HepG2 (cell line): ENCODE data around the gene TTC22. TPM values are rescaled to one million over a fixed set of nuclear protein-coding genes. Genes with fewer than 3 reads are reported as not detected.

Source experiments
- ATAC-seq: fragments of 200-7000 bp; cut with Tn5 transposase; 3 replicates; pipeline ENCODE4 v1.9.1; 2020; ENCODE audit warnings: mild to moderate bottlenecking, moderate library complexity
- BruUV-seq: library from RNA; stranded (reverse); fragments of 400-500 nt; replicated peaks from 2 replicates; lab custom pipeline; 2021; lab: Mats Ljungman, UMichigan
- CTCF ChIA-PET: fragments of 300-600 bp; formaldehyde crosslinking; extraction: SDS; loops from one replicate; lab custom pipeline; 2021; ENCODE audit warnings: low total read pairs, inconsistent platforms, low intra/inter-chr PET ratio; lab: Yijun Ruan, JAX
- POLR2A ChIA-PET: fragments of 350-600 bp; sonication (Branson Sonifier 250); formaldehyde crosslinking; loops from one replicate; lab custom pipeline; 2020; ENCODE audit warnings: antibody characterized with exemption, inconsistent platforms; lab: Yijun Ruan, JAX
- DNase-seq: peaks from one replicate; pipeline ENCODE4 v3.0.0-alpha.2; 2015; ENCODE audit warnings: low spot score
- FAIRE-seq: peaks from 3 replicates; lab custom pipeline; 2011; peaks lifted over from hg19 to GRCh38; lab: Jason Lieb, UNC
- H2AFZ ChIP-seq: one replicate; pipeline ENCODE4 v1.6.1; 2011; ENCODE audit warnings: low read length, inconsistent platforms
- H3K27ac ChIP-seq: fragments of 300-600 bp; 3 replicates; pipeline ENCODE4 v1.8.0; 2011; ENCODE audit warnings: mixed run types, mild to moderate bottlenecking, mixed read lengths, low read length, inconsistent platforms; ENCODE audit not compliant: insufficient read depth; ENCODE audit errors: extremely low read length
- H3K27me3 ChIP-seq, 2 experiments: fragments of 200-600 bp in 1 of 2; 2 replicates in 1 of 2; 3 replicates in 1 of 2; pipeline versions ENCODE4 v1.6.0 to v1.8.0; 2011; ENCODE audit warnings: low read length in 2 of 2, mild to moderate bottlenecking in 2 of 2, moderate library complexity in 2 of 2, inconsistent platforms in 1 of 2; ENCODE audit not compliant: insufficient read depth in 2 of 2, control insufficient read depth in 1 of 2
- H3K36me3 ChIP-seq, 2 experiments: fragments of 200-600 bp in 1 of 2; replicated peaks in 1 of 2; 2 replicates in 1 of 2; 3 replicates in 1 of 2; pipeline versions ENCODE4 v1.5.1 to v1.8.0; 2011; ENCODE audit warnings: low read length in 2 of 2, inconsistent platforms in 1 of 2; ENCODE audit not compliant: insufficient read depth in 2 of 2, control insufficient read depth in 1 of 2
- H3K4me1 ChIP-seq: 2 replicates; pipeline ENCODE4 v1.5.1; 2012; ENCODE audit warnings: low read length, inconsistent platforms; ENCODE audit not compliant: insufficient read depth
- H3K4me2 ChIP-seq: 2 replicates; pipeline ENCODE4 v1.6.0; 2011; ENCODE audit warnings: low read depth, low read length, inconsistent platforms
- H3K4me3 ChIP-seq, 3 experiments: fragments of 200-600 bp in 1 of 3; sonication (generic), shearing (Covaris generic) in 1 of 3; replicated peaks in 1 of 3; 2 replicates each; pipeline ENCODE4 v1.5.1; 2011 to 2016; ENCODE audit warnings: low read length in 3 of 3, inconsistent platforms in 2 of 3, low read depth in 2 of 3, mild to moderate bottlenecking in 2 of 3, control low read depth in 1 of 3, mixed read lengths in 1 of 3; ENCODE audit not compliant: insufficient read depth in 1 of 3
- H3K79me2 ChIP-seq: one replicate; pipeline ENCODE4 v1.6.1; 2011; ENCODE audit warnings: low read length, inconsistent platforms; ENCODE audit not compliant: insufficient read depth
- H3K9ac ChIP-seq: 2 replicates; pipeline ENCODE4 v1.6.0; 2011; ENCODE audit warnings: mild to moderate bottlenecking, low read depth, low read length, inconsistent platforms; ENCODE audit not compliant: insufficient read depth
- H3K9me3 ChIP-seq: 2 replicates; pipeline ENCODE4 v1.5.1; 2012; ENCODE audit warnings: mild to moderate bottlenecking, low read length
- H4K20me1 ChIP-seq: 2 replicates; pipeline ENCODE4 v1.6.0; 2011; ENCODE audit warnings: inconsistent platforms, mild to moderate bottlenecking, low read length, moderate library complexity; ENCODE audit not compliant: insufficient read depth
- ADNP ChIP-seq: sonication (generic); formaldehyde crosslinking; IDR thresholded peaks from 2 replicates; pipeline ENCODE4 v1.4.0; 2020; ENCODE audit warnings: missing genetic modification reagents
- MEIS1 ChIP-seq: sonication (generic); formaldehyde crosslinking; IDR thresholded peaks from 2 replicates; pipeline ENCODE4 v1.9.0; 2021; ENCODE audit warnings: mild to moderate bottlenecking, missing genetic modification reagents, moderate library complexity, borderline replicate concordance
- MLLT10 ChIP-seq: sonication (generic); formaldehyde crosslinking; IDR thresholded peaks from 2 replicates; pipeline ENCODE4 v1.4.0; 2020; ENCODE audit warnings: missing genetic modification reagents
- NFE2L1 ChIP-seq: sonication (generic); formaldehyde crosslinking; IDR thresholded peaks from 2 replicates; pipeline ENCODE4 v1.4.0; 2020; ENCODE audit warnings: missing genetic modification reagents, mild to moderate bottlenecking, borderline replicate concordance
- NPAS2 ChIP-seq: sonication (generic); formaldehyde crosslinking; IDR thresholded peaks from 2 replicates; pipeline ENCODE4 v1.8.0; 2022; ENCODE audit warnings: mild to moderate bottlenecking, missing genetic modification reagents, borderline replicate concordance
- POLR2G ChIP-seq: fragments of 200-400 bp; formaldehyde crosslinking; IDR thresholded peaks from 2 replicates; pipeline ENCODE4 v1.6.1; 2018; ENCODE audit warnings: mild to moderate bottlenecking, low read depth, low read length, moderate library complexity
- RFX5 ChIP-seq: IDR thresholded peaks from 2 replicates; pipeline ENCODE4 v1.6.1; 2011; ENCODE audit warnings: low read depth, low read length, improper control_type of control experiment
- STAT5B ChIP-seq: sonication (generic); formaldehyde crosslinking; IDR thresholded peaks from 2 replicates; pipeline ENCODE4 v1.4.0; 2020; ENCODE audit warnings: missing genetic modification reagents
- SYNCRIP ChIP-seq: fragments of 200-400 bp; formaldehyde crosslinking; IDR thresholded peaks from 2 replicates; pipeline ENCODE4 v1.6.1; 2018; ENCODE audit warnings: mild to moderate bottlenecking, low read depth, low read length; ENCODE audit not compliant: insufficient read depth
- TCF12 ChIP-seq, 2 experiments: fragments of 450-650 bp in 1 of 2; sonication (generic) in 1 of 2; formaldehyde crosslinking in 1 of 2; IDR thresholded peaks; 2 replicates each; pipeline versions ENCODE4 v1.6.1 to v1.8.0; 2017 to 2022; ENCODE audit warnings: antibody characterized with exemption in 1 of 2, mild to moderate bottlenecking in 1 of 2, missing genetic modification reagents in 1 of 2, moderate library complexity in 1 of 2
- TOPORS ChIP-seq: sonication (generic); formaldehyde crosslinking; IDR thresholded peaks from 2 replicates; pipeline ENCODE4 v1.8.0; 2023; ENCODE audit warnings: mild to moderate bottlenecking, missing genetic modification reagents
- ZNF10 ChIP-seq: sonication (generic); formaldehyde crosslinking; IDR thresholded peaks from 2 replicates; pipeline ENCODE4 v1.4.0; 2020; ENCODE audit warnings: mild to moderate bottlenecking, low read depth, missing genetic modification reagents, borderline replicate concordance
- ZNF543 ChIP-seq: sonication (generic); formaldehyde crosslinking; IDR thresholded peaks from 2 replicates; pipeline ENCODE4 v1.4.0; 2020; ENCODE audit warnings: mild to moderate bottlenecking, missing genetic modification reagents
- ZNF703 ChIP-seq: sonication (generic); formaldehyde crosslinking; IDR thresholded peaks from 2 replicates; pipeline ENCODE4 v1.5.1; 2020; ENCODE audit warnings: missing genetic modification reagents, mild to moderate bottlenecking, moderate library complexity, borderline replicate concordance
- WGBS: methylation state at CpG from one replicate; pipeline ENCODE4 v1.1.6; 2017; ENCODE audit warnings: low lambda C conversion rate; 5-methylcytosine and 5-hydroxymethylcytosine counted together
- in situ Hi-C: cut with HindIII; loops from 2 replicates; pipeline ENCODE4 v1.10.0; 2017; ENCODE audit warnings: low pct_unique_long_range_greater_than_20kb; ENCODE audit not compliant: extremely low pct_ligation_motif_present
- intact Hi-C: fragments of 100-400 bp; cut with micrococcal nuclease; formaldehyde crosslinking; loops from one replicate; pipeline ENCODE4 v1.10.0; 2022; ENCODE audit not compliant: unreplicated experiment
- polyA plus RNA-seq, 8 experiments: library from polyadenylated mRNA; depleted of rRNA in 3 of 8; stranded (reverse) in 7 of 8; unstranded in 1 of 8; fragments of >200 nt; fragmentation: Illumina TruSeq in 4 of 8; extraction: Trizol in 4 of 8; gene quantifications; 2 replicates each; pipeline versions ENCODE4 v1.2.1 to v1.2.3, GENCODE V29; 2011 to 2016; ENCODE audit warnings: low read depth in 4 of 8, missing spikeins in 1 of 8, mixed read lengths in 1 of 8; ENCODE audit not compliant: insufficient read depth in 1 of 8
- total RNA-seq, 5 experiments: library from RNA; depleted of rRNA; stranded (reverse); fragments of >200 nt; fragmentation: Illumina TruSeq; extraction: Trizol; gene quantifications; 2 replicates each; pipeline ENCODE4 v1.2.3, GENCODE V29; 2016; ENCODE audit warnings: low read depth in 1 of 5
- TF ChIP-seq, protein P1 (sequence below): IDR thresholded peaks from 2 replicates; pipeline ENCODE4 v1.6.1; 2018; ENCODE audit warnings: missing genetic modification reagents, mild to moderate bottlenecking, missing compliant biosample characterization
- TF ChIP-seq, protein P2 (sequence below): sonication (generic); formaldehyde crosslinking; IDR thresholded peaks from 2 replicates; pipeline ENCODE4 v1.4.0; 2020; ENCODE audit warnings: missing genetic modification reagents

TTC22 gene
- total and polyA plus RNA-seq, 2 of the 13 experiments (the other 11 are each of a cell fraction or from before 2014, with no cell fraction given), result not detected

DNA sequence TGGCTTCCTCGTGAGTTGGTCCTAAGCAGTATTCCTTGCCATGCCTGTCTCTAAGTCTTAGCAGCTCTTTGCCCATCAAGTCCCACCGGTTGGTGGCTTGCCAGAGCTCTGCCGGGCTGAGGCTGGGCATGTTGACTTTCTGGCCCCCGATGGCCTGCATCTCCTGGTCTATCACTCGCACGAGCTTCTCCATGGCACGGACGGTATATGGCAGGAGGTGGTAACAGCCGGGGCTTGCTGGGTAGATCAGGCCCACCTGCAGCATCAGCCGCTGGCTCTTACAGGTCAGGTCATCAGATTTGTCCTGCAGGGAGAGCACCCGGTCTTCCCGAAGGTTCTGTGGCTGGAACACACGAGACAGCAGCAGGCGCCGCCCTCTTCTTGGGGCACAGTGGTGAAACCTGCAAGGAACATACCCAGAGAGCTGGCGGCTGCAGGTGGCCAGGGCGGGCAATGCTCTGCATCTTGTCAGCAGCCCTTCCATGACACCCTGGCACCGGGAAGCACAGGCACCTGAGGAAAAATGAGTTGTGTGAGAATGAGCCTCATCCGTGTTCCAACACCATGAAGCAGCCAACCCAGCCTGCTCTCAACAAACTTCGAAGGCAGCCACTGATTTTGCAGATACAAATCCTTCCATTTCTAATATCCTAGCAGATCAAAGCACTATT is 42.3 kb downstream of the TTC22 start (continued):
- TF ChIP-seq NPAS2 (CRISPR knock-in tag) (no peak), TCF12 (IDR thresholded peaks at IDR 0.05) (no peak), TCF12 (CRISPR knock-in tag; IDR thresholded peaks at IDR 0.05) (no peak), TOPORS (CRISPR knock-in tag) (no peak), STAT5B (CRISPR knock-in tag) (no peak), MEIS1 (CRISPR knock-in tag) (no peak), ZNF10 (CRISPR knock-in tag) (no peak), MLLT10 (no peak)
- TF ChIP-seq, protein P1, sequence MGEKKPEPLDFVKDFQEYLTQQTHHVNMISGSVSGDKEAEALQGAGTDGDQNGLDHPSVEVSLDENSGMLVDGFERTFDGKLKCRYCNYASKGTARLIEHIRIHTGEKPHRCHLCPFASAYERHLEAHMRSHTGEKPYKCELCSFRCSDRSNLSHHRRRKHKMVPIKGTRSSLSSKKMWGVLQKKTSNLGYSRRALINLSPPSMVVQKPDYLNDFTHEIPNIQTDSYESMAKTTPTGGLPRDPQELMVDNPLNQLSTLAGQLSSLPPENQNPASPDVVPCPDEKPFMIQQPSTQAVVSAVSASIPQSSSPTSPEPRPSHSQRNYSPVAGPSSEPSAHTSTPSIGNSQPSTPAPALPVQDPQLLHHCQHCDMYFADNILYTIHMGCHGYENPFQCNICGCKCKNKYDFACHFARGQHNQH (CRISPR knock-in tag), result no peak

GRCh38 chr1:54757833-54758232 is 43.3 kb downstream of the TTC22 start:
- WGBS, result 100% methylated on average over 3 of the region's 9 CpGs
- Histone ChIP-seq H3K9ac (no peak overlapping the region), H2AFZ (no peak overlapping the region), H3K4me2 (no peak overlapping the region), H3K4me3 (no peak overlapping the region), H3K36me3 (peaks cover 1 to 19% of the 10 kb centered on the region in 2 experiments; a peak in 2 of 5 replicates), H3K4me1 (peaks cover 5% of the 10 kb centered on the region), H4K20me1 (no peaks in the 10 kb centered on the region), H3K27me3 (no peaks in the 10 kb centered on the region), H3K9me3 (no peaks in the 10 kb centered on the region), H3K27ac (no peak overlapping the region), H3K79me2 (peaks cover 2% of the 10 kb centered on the region)
- in situ Hi-C loops (no loop called here), intact Hi-C loops (no loop called here)
- FAIRE-seq (no peak), ATAC-seq (no peak), DNase-seq (no peak)
- no TSS peak for BruUV-seq
- POLR2A ChIA-PET, result no interaction called here
- CTCF ChIA-PET, result no interaction called here
- TF ChIP-seq NFE2L1 (CRISPR knock-in tag) (no peak), ZNF703 (CRISPR knock-in tag) (no peak), ZNF543 (CRISPR knock-in tag) (no peak), POLR2G (no peak), RFX5 (no peak), SYNCRIP (no peak), ADNP (CRISPR knock-in tag) (no peak)
- TF ChIP-seq, protein P2, sequence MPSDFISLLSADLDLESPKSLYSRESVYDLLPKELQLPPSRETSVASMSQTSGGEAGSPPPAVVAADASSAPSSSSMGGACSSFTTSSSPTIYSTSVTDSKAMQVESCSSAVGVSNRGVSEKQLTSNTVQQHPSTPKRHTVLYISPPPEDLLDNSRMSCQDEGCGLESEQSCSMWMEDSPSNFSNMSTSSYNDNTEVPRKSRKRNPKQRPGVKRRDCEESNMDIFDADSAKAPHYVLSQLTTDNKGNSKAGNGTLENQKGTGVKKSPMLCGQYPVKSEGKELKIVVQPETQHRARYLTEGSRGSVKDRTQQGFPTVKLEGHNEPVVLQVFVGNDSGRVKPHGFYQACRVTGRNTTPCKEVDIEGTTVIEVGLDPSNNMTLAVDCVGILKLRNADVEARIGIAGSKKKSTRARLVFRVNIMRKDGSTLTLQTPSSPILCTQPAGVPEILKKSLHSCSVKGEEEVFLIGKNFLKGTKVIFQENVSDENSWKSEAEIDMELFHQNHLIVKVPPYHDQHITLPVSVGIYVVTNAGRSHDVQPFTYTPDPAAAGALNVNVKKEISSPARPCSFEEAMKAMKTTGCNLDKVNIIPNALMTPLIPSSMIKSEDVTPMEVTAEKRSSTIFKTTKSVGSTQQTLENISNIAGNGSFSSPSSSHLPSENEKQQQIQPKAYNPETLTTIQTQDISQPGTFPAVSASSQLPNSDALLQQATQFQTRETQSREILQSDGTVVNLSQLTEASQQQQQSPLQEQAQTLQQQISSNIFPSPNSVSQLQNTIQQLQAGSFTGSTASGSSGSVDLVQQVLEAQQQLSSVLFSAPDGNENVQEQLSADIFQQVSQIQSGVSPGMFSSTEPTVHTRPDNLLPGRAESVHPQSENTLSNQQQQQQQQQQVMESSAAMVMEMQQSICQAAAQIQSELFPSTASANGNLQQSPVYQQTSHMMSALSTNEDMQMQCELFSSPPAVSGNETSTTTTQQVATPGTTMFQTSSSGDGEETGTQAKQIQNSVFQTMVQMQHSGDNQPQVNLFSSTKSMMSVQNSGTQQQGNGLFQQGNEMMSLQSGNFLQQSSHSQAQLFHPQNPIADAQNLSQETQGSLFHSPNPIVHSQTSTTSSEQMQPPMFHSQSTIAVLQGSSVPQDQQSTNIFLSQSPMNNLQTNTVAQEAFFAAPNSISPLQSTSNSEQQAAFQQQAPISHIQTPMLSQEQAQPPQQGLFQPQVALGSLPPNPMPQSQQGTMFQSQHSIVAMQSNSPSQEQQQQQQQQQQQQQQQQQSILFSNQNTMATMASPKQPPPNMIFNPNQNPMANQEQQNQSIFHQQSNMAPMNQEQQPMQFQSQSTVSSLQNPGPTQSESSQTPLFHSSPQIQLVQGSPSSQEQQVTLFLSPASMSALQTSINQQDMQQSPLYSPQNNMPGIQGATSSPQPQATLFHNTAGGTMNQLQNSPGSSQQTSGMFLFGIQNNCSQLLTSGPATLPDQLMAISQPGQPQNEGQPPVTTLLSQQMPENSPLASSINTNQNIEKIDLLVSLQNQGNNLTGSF (CRISPR knock-in tag), result no peak
